Fibroblast of peridontal ligament (primary cell): ENCODE measurements around the gene FAS.

Experiments used
- DNase-seq: peaks from one replicate; pipeline ENCODE4 v3.0.0-alpha.2; 2010; ENCODE audit errors: extremely low read depth

Gene FAS

DNA sequence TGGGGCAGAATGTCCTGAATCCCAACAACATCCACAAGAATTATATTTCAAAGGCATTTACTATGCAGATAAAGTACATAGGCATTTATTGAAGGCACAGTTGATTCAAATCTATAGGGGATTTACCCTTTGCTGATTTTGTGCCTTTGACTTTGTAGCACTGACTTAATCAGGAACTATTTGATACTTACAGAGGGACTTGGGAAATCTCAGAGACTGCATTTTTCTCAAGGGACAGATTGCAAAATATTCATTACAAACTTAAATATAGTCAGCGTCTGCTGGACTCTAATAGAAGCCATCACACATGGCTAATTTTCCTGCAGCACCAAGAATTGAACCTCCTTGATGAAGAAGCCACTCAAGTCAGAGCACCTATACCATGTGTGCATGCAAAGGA is 44.9 kb downstream of the FAS start:
- no peak for DNase-seq

DNA sequence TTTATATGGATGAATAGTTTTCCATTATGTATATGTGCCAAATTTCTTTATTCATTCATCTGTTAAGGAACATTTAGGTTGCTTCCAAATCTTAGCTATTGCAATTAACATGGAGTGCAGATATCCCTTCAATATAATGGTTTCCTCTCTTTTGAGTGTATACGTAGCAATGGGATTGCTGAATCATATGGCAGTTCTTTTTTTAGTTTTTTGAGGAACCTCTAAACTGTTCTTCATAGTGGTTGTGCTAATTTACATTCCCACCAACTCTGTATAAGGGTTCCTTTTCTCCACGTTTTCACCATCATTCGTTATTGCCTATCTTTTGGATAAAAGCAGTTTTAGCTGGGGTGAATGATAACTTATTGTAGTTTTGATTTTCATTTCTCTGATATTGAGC is 46.5 kb downstream of the FAS start:
- DNase-seq = no peak

DNA sequence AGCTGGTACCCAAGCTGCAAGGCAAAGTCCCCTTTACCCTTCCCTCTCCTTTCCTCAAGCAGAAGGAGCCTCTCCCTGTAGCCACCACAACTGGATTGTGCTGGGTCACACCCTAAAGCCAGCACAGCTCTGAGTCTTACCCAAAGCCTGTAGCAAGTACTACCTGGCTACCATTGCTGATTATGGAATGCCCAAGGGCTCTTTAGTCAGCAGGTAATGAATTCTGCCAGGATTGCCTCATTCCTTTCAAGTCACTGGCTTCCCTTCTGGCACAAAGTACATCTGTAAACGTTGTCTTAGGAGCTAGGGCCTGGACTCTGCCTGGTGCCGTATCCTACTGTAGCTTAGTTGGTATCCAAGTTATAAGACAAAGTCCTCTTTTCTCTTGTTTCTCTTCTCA is 52.0 kb downstream of the FAS start:
- DNase-seq = no peak

DNA sequence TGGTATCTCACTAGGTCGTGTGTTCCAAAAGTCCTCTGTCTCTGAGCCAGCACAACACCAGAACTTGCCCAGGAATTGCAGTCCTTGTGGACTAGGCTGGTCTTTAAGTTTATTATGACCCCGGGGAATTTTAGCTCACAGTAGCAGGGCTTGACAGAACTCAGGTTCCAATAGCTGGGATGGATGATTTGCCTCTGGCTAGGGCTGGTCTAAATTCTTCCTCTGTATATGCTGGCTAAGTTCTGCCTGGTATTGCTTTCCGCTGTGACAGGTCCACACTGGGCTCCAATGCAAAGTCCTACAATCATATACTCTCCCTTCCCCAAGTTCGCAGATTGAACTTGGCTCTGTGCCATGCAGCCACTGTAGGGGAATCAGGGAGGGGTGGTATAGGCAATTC is 52.5 kb downstream of the FAS start:
- no peak for DNase-seq

DNA sequence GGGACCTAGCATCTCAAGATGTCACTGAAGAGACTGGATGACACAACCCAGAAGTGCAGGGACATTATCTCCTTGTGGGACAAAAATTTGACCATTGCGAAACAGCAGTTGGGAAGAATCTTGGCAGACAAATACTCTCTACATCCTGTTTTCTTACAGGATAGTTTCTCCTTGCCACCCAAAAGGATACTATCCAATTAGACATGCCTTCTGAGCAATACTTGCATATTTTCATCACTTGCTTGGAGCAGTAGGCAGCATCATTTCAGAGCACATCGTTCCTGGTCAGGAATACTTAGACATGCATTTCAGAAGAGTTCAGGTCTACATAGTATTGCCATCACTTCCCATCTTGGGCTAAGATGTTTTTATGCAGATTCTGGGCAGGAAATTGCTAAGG is 56.8 kb downstream of the FAS start:
- no peak for DNase-seq

DNA sequence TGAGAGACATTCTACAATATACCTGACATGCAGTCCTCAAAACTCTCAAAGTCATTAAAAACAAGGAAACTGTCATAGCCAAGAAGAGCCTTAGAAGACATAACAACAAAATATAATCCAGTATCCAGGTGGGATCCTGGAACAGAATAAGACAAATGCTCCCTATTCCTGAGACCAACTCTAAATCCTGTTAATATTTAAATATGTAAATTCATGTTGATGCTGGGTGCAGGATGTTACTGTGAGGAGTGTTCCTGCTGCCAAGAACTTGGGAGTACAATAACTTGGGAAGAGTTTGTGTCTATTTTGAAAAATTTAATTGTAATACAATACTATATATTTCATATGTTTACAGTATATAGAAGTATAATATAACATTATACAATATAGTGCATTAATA is 61.0 kb downstream of the FAS start:
- DNase-seq = no peak

DNA sequence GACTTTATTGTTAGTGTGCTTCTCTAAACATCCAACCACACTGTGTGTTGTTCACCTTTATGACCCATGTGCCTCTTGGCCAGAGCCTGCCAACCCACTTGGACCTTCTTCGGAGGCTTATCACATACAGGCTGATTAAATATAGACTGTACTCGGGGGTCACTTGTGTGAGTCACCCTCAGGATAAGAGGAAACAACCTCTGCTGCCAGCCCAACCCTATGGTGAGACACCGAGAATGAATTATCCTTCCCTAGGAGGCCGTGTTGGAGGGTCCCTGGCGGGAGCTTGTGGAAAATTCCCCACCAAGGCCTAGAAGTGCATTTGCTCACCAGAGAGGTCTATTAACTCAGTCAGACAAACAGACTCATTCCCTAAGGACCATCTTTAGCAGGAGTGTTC is 63.0 kb downstream of the FAS start:
- DNase-seq = no peak

DNA sequence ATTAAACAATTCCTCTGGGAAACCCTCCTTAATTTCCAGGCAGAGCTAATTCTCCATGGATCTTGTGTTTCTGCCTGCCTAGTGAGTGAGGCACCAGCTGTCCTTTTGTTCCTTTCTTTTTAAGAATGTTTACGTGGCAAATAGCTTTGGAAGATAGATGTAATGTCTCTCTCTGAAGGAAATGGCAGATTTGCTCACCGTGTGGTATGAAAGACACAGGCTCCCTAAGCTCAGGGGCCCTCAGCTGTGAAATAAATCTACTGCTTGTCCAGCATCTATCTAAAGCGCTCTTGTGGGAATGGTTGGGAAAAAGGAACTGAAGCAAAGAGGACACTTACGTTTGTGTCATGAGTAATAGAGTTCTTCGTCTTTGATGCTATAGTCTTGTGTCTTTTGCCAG is 64.6 kb downstream of the FAS start:
- no peak for DNase-seq

DNA sequence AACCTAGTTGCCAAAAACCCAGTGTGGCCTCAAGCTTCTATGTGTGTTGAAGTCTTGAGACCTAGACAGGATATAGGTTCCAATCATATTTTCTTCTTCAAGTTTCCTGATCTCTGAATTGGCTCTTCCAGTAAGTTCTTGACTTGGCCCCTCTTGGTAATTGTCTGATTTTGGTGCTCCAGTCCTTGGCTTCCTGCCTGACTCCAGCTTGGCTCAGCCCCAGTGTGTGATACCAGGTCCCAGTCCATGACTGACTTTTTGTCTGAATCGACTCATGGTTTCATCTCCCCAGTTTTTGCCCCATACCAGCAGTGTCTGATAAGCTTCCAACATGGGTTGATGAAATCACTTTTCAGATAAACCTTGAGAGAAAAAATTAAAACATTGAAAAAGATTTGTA is 72.3 kb downstream of the FAS start:
- peak; percentile 66 for DNase-seq

DNA sequence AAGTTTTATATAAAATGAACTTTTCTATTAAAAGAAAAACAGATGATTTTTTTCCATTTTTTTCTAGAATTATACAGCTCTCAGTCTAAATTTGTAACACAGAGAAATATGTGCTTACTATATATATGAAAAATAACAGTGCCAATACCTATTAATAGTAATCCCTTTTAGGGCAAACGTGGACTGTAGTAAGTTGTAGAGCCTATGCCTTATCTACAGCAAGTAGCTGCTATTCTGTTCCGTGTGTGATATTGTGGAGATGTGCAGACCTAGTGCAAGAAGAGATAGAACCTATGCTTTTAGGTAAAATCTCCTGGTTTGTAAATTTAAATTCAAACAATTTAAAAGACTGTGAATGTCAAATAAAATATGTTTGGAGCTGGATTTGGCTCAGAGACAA is 72.9 kb downstream of the FAS start:
- no peak for DNase-seq

DNA sequence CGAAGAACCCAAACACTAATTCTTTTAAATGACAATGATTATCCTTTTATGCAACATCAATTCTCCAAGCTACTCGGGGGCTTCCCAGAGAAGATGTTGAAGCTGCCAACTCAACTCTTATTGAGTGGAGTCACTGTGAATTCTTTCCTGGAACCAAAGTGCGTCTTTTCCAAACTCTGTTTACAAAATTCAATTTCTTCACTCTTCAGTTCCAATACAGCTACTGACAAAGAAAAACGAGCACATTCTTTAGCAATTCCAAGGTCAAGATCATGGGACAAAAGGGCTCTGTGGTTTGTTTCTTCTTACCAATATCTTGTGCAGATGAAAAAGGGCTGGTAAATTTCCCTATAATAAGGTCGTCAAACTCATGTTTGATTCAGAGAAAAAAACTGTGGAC is 74.2 kb downstream of the FAS start:
- peak; percentile 87 for DNase-seq
